ENCODE results near the gene CCNYL1.
A peak's percentile ranks its signal among the peaks of the same experiment; 100 is the strongest.

Gene CCNYL1

DNA sequence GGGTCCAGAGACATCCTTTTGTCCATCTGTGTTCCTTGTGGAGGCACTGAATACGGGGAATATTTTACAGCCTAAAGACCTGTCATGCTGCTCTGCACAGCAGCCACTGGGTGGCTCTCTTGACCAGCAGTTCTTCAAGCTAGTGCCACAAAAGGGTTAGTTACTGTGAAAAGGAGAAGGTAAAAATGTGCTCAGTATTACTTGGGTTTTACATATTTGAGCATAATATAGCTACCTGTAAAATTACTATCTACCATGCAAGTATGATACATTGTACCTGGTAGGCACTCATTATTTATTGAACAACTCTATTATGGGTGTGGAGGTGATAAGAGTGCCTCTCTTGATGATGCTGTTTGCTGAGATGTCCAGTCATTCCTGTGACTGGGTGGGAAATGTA, 34.7 kb downstream of the CCNYL1 start:
- Histone ChIP-seq H3K4me2 (ENCODE audit: low read length) (no peak overlapping the region), H3K79me2 (no peaks in the 10 kb centered on the region), H3K9me3 (ENCODE audit: control insufficient read depth, low read length) (no peaks in the 10 kb centered on the region), H3K4me3 (ENCODE audit: low read depth, low read length) (no peak overlapping the region), H3K4me1 (peaks cover 10% of the 10 kb centered on the region), H3K9ac (no peak overlapping the region), H2AFZ (peak overlapping the region; percentile 31), H3K36me3 (ENCODE audit: control insufficient read depth, insufficient read depth, low read length) (no peaks in the 10 kb centered on the region), H3K27ac (no peak overlapping the region), H3K27me3 (ENCODE audit: control insufficient read depth, insufficient read depth, low read length) (no peaks in the 10 kb centered on the region)
- TF ChIP-seq, protein P1, sequence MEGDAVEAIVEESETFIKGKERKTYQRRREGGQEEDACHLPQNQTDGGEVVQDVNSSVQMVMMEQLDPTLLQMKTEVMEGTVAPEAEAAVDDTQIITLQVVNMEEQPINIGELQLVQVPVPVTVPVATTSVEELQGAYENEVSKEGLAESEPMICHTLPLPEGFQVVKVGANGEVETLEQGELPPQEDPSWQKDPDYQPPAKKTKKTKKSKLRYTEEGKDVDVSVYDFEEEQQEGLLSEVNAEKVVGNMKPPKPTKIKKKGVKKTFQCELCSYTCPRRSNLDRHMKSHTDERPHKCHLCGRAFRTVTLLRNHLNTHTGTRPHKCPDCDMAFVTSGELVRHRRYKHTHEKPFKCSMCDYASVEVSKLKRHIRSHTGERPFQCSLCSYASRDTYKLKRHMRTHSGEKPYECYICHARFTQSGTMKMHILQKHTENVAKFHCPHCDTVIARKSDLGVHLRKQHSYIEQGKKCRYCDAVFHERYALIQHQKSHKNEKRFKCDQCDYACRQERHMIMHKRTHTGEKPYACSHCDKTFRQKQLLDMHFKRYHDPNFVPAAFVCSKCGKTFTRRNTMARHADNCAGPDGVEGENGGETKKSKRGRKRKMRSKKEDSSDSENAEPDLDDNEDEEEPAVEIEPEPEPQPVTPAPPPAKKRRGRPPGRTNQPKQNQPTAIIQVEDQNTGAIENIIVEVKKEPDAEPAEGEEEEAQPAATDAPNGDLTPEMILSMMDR (IDR thresholded peaks at IDR 0.05), result peak; percentile 92

DNA sequence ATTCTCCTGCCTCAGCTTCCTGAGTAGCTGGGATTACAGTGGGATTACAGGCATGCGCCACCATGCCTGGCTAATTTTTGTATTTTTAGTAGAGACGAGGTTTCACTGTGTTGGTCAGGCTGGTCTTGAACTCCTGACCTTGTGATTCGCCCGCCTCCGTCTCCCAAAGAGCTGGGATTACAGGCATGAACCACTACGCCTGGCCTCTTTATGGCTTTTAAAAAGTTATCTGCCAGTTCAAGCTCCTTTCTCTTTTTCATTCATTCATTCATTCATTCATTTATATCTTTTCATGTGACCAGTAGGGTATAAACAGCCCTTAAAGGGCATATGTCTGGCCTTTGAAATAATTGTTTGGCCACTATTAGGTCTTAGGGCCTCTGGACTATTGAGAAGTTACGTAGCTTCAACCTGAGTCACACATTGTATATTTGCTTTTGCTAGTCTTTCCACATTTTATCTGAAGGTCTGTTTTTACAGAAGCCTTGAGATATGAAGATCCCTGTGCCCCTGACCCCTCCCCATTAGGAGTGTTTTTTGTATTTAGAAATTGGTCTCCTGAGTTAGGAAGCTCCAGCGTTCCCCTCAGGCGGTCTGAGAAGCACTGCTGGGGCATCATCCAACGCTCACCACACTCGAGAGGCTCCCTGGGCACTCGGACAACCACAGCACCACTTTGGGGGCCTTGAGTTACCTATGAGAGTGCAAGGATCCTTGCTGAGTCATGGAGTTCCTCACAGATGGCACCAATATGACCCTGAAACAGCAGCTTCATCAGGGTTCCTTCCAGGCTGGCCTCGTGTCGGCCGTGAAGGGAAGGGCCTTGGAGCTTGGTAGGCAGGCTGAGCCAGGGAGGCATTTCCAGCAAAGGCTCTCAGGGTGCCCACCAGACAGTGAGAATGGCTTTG, 36.5 kb downstream of the CCNYL1 start:
- Histone ChIP-seq H3K9ac (no peak overlapping the region), H3K9me3 (ENCODE audit: control insufficient read depth, low read length) (no peaks in the 10 kb centered on the region), H3K4me2 (ENCODE audit: low read length) (no peak overlapping the region), H3K27me3 (ENCODE audit: control insufficient read depth, insufficient read depth, low read length) (no peaks in the 10 kb centered on the region), H3K36me3 (ENCODE audit: control insufficient read depth, insufficient read depth, low read length) (no peaks in the 10 kb centered on the region), H3K27ac (no peak overlapping the region), H3K4me1 (peaks cover 10% of the 10 kb centered on the region), H2AFZ (no peak overlapping the region), H3K4me3 (ENCODE audit: low read depth, low read length) (no peak overlapping the region), H3K79me2 (no peaks in the 10 kb centered on the region)
- TF ChIP-seq, protein P1 (IDR thresholded peaks at IDR 0.05), result no peak

DNA sequence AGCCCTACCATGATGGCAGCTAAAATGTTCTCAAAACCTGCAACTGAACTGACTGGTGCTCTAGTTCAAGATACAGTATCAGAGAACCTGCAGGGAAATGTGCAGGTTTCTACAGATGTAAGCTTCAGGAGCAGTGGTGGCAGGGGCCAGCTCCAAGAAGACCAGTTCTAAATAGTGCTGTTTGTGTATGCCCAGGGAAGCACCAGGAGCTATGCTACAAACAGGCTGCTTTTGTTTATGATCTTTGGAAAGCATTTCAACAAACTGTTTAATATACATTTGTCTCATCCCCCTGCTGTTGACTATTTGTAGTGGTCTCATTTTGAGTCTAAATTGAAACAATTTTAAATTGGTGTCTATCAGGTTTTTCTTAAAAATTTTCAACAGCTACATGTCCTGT, 37.6 kb downstream of the CCNYL1 start:
- no peak overlapping the region for H3K27ac ChIP-seq
- H3K36me3 ChIP-seq (ENCODE audit: control insufficient read depth, insufficient read depth, low read length), result no peaks in the 10 kb centered on the region
- peaks cover 10% of the 10 kb centered on the region for H3K4me1 ChIP-seq
- H3K27me3 ChIP-seq (ENCODE audit: control insufficient read depth, insufficient read depth, low read length), result no peaks in the 10 kb centered on the region
- TF ChIP-seq, protein P1 (IDR thresholded peaks at IDR 0.05), result no peak
- H2AFZ ChIP-seq, result no peak overlapping the region
- H3K9ac ChIP-seq, result no peak overlapping the region
- no peaks in the 10 kb centered on the region for H3K9me3 ChIP-seq (ENCODE audit: control insufficient read depth, low read length)
- H3K4me3 ChIP-seq (ENCODE audit: low read depth, low read length), result no peak overlapping the region
- H3K4me2 ChIP-seq (ENCODE audit: low read length), result no peak overlapping the region
- no peaks in the 10 kb centered on the region for H3K79me2 ChIP-seq

DNA sequence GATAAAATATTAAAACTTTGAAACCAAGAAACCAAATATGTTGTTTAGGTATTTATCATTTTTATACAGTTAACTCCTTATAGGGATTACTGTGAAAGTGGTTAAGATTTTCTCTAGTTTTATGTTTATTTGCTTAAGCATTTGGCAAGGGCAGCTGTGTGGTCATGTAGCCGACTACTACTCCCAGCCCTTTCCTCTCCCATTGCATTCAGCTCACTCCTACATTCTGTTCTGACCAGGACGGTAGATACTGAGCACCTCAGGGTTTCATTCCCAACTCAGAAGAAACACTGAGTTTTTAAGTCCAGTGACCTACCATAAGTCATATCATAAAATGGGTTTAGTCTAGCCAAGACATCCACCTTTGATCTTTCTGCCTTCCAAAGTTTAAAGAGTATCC, 38.4 kb downstream of the CCNYL1 start:
- no peak overlapping the region for H3K4me3 ChIP-seq (ENCODE audit: low read depth, low read length)
- H3K27me3 ChIP-seq (ENCODE audit: control insufficient read depth, insufficient read depth, low read length), result no peaks in the 10 kb centered on the region
- H3K36me3 ChIP-seq (ENCODE audit: control insufficient read depth, insufficient read depth, low read length), result no peaks in the 10 kb centered on the region
- no peak overlapping the region for H3K4me2 ChIP-seq (ENCODE audit: low read length)
- no peak overlapping the region for H3K9ac ChIP-seq
- no peak overlapping the region for H3K27ac ChIP-seq
- TF ChIP-seq, protein P1 (IDR thresholded peaks at IDR 0.05), result no peak
- no peaks in the 10 kb centered on the region for H3K9me3 ChIP-seq (ENCODE audit: control insufficient read depth, low read length)
- H3K4me1 ChIP-seq, result peaks cover 10% of the 10 kb centered on the region
- H3K79me2 ChIP-seq, result no peaks in the 10 kb centered on the region
- no peak overlapping the region for H2AFZ ChIP-seq

DNA sequence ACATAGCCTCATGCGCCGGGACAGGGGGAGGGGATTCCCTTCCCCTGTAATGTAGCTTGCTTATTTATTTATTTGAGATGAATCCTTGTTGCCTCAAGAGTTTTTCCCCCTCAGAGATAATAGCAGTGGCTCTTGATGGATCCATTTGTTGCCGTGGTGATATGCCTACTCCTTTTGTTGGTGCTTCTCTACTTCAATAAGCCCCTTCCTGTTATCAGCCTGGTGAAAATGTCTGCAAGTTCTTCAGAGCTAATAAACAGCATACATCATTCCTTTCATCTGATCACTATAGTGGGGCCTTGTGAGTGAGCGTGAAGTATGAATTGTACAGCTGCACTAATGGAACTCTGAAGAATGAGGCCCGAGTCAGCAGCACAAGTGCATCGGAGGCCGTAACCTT, 38.9 kb downstream of the CCNYL1 start:
- no peak overlapping the region for H3K4me3 ChIP-seq (ENCODE audit: low read depth, low read length)
- H3K9me3 ChIP-seq (ENCODE audit: control insufficient read depth, low read length), result no peaks in the 10 kb centered on the region
- H3K79me2 ChIP-seq, result no peaks in the 10 kb centered on the region
- no peaks in the 10 kb centered on the region for H3K36me3 ChIP-seq (ENCODE audit: control insufficient read depth, insufficient read depth, low read length)
- TF ChIP-seq, protein P1 (IDR thresholded peaks at IDR 0.05), result no peak
- no peaks in the 10 kb centered on the region for H3K27me3 ChIP-seq (ENCODE audit: control insufficient read depth, insufficient read depth, low read length)
- H2AFZ ChIP-seq, result no peak overlapping the region
- no peak overlapping the region for H3K4me2 ChIP-seq (ENCODE audit: low read length)
- H3K4me1 ChIP-seq, result peaks cover 6% of the 10 kb centered on the region
- no peak overlapping the region for H3K27ac ChIP-seq
- no peak overlapping the region for H3K9ac ChIP-seq
